IMR-90 (cell line): ENCODE data around the gene TUBA3C. TPM values are rescaled to one million over a fixed set of nuclear protein-coding genes. Genes with fewer than 3 reads are reported as not detected.

Experiments
- ATAC-seq: fragments of 200-7000 bp; cut with Tn5 transposase; 2 replicates; pipeline ENCODE4 v1.9.1; 2020; ENCODE audit warnings: low read depth, mild to moderate bottlenecking, moderate library complexity
- BruUV-seq: library from RNA; stranded (reverse); fragments of 400-500 nt; replicated peaks from 2 replicates; lab custom pipeline; 2021; lab: Mats Ljungman, UMichigan
- CTCF ChIA-PET: fragments of 300-600 bp; formaldehyde crosslinking; extraction: SDS; loops from one replicate; lab custom pipeline; 2021; ENCODE audit warnings: antibody characterized with exemption; lab: Yijun Ruan, JAX
- POLR2A ChIA-PET: fragments of 300-600 bp; sonication (Branson Sonifier 250); formaldehyde crosslinking; loops from one replicate; lab custom pipeline; 2022; ENCODE audit warnings: antibody characterized with exemption; ENCODE audit not compliant: unreplicated experiment; lab: Charles Lee
- DNase-seq: peaks from one replicate; pipeline ENCODE4 v3.0.0; 2013
- H2AFZ ChIP-seq: replicated peaks from 2 replicates; pipeline ENCODE3; 2013; ENCODE audit warnings: low read length, mild to moderate bottlenecking; ENCODE audit not compliant: poor library complexity
- H2AK5ac ChIP-seq: 2 replicates; pipeline ENCODE4 v1.6.1; 2013; ENCODE audit warnings: low read depth, low read length, inconsistent platforms
- H2AK9ac ChIP-seq: replicated peaks from 2 replicates; pipeline ENCODE3; 2013; ENCODE audit warnings: mild to moderate bottlenecking, low read depth, low read length, moderate library complexity; ENCODE audit not compliant: poor library complexity
- H2BK120ac ChIP-seq: 2 replicates; pipeline ENCODE4 v1.6.1; 2013; ENCODE audit warnings: low read depth, low read length, inconsistent platforms
- H2BK15ac ChIP-seq: 3 replicates; pipeline ENCODE4 v1.6.1; 2013; ENCODE audit warnings: low read depth, low read length, inconsistent platforms
- H2BK20ac ChIP-seq: 2 replicates; pipeline ENCODE4 v1.6.1; 2013; ENCODE audit warnings: low read depth, mild to moderate bottlenecking, inconsistent platforms, low read length, moderate library complexity
- H2BK5ac ChIP-seq: 2 replicates; pipeline ENCODE4 v1.6.1; 2013; ENCODE audit warnings: mild to moderate bottlenecking, low read depth, low read length, inconsistent platforms; ENCODE audit not compliant: poor library complexity, severe bottlenecking
- H3K14ac ChIP-seq: replicated peaks from 2 replicates; pipeline ENCODE4 v1.6.1; 2013; ENCODE audit warnings: low read depth, low read length, inconsistent platforms
- H3K18ac ChIP-seq: 2 replicates; pipeline ENCODE4 v1.6.1; 2013; ENCODE audit warnings: low read depth, low read length, control low read depth
- H3K23ac ChIP-seq: 2 replicates; pipeline ENCODE4 v1.6.1; 2013; ENCODE audit warnings: low read depth, low read length, inconsistent platforms
- H3K27ac ChIP-seq: 2 replicates; pipeline ENCODE4 v1.5.1; 2013; ENCODE audit warnings: mild to moderate bottlenecking, control low read depth, low read length; ENCODE audit not compliant: insufficient read depth
- H3K27me3 ChIP-seq: 2 replicates; pipeline ENCODE4 v1.6.1; 2013; ENCODE audit warnings: low read length; ENCODE audit not compliant: control insufficient read depth, insufficient read depth
- H3K36me3 ChIP-seq: 2 replicates; pipeline ENCODE4 v1.6.1; 2013; ENCODE audit warnings: low read length, mixed read lengths; ENCODE audit not compliant: control insufficient read depth, insufficient read depth
- H3K4ac ChIP-seq: 2 replicates; pipeline ENCODE4 v1.6.1; 2013; ENCODE audit warnings: low read depth, low read length, inconsistent platforms
- H3K4me1 ChIP-seq: 2 replicates; pipeline ENCODE4 v1.6.1; 2013; ENCODE audit warnings: low read length, mixed read lengths; ENCODE audit not compliant: control insufficient read depth, insufficient read depth
- H3K4me2 ChIP-seq: 2 replicates; pipeline ENCODE4 v1.6.1; 2013; ENCODE audit warnings: low read depth, mild to moderate bottlenecking, control low read depth, low read length, moderate library complexity
- H3K4me3 ChIP-seq: 2 replicates; pipeline ENCODE4 v1.5.1; 2013; ENCODE audit warnings: low read depth, mild to moderate bottlenecking, control low read depth, low read length, moderate library complexity; ENCODE audit not compliant: insufficient read depth
- H3K56ac ChIP-seq: 2 replicates; pipeline ENCODE4 v1.6.1; 2013; ENCODE audit warnings: low read length, inconsistent platforms; ENCODE audit not compliant: insufficient read depth; ENCODE audit errors: extremely low read depth
- H3K79me1 ChIP-seq, 2 experiments: 2 replicates each; pipeline ENCODE4 v1.6.1; 2013; ENCODE audit warnings: low read length in 2 of 2, inconsistent platforms in 1 of 2, low read depth in 1 of 2
- H3K9ac ChIP-seq: 2 replicates; pipeline ENCODE4 v1.6.1; 2013; ENCODE audit warnings: low read depth, low read length, control low read depth
- H3K9me1 ChIP-seq: 2 replicates; pipeline ENCODE4 v1.6.1; 2013; ENCODE audit warnings: low read length, inconsistent platforms; ENCODE audit not compliant: insufficient read depth
- H3K9me3 ChIP-seq: 2 replicates; pipeline ENCODE4 v1.6.1; 2013; ENCODE audit warnings: low read length; ENCODE audit not compliant: control insufficient read depth, insufficient read depth
- H4K20me1 ChIP-seq: 2 replicates; pipeline ENCODE4 v1.6.1; 2013; ENCODE audit warnings: low read length, inconsistent platforms; ENCODE audit not compliant: insufficient read depth
- H4K5ac ChIP-seq: 2 replicates; pipeline ENCODE4 v1.6.1; 2013; ENCODE audit warnings: mild to moderate bottlenecking, low read depth, low read length, control low read depth
- H4K8ac ChIP-seq, 2 experiments: 2 replicates each; pipeline ENCODE4 v1.6.1; 2013; ENCODE audit warnings: low read depth in 2 of 2, low read length in 2 of 2, control low read depth in 1 of 2, inconsistent platforms in 1 of 2
- H4K91ac ChIP-seq: 2 replicates; pipeline ENCODE4 v1.6.1; 2013; ENCODE audit warnings: low read depth, low read length, inconsistent platforms; ENCODE audit not compliant: insufficient read depth
- CEBPB ChIP-seq: IDR thresholded peaks from 2 replicates; pipeline ENCODE4 v1.6.1; 2012; ENCODE audit warnings: low read depth, low read length, improper control_type of control experiment
- CHD1 ChIP-seq: IDR thresholded peaks from 2 replicates; pipeline ENCODE4 v1.6.1; 2012; ENCODE audit warnings: low read depth, low read length, improper control_type of control experiment
- FOS ChIP-seq: fragments of 150-350 bp; IDR thresholded peaks from 2 replicates; pipeline ENCODE4 v1.6.1; 2016; ENCODE audit warnings: low read depth, low read length
- RAD21 ChIP-seq: IDR thresholded peaks from 2 replicates; pipeline ENCODE4 v1.6.1; 2012; ENCODE audit warnings: low read length, improper control_type of control experiment
- RFX5 ChIP-seq: IDR thresholded peaks from 2 replicates; pipeline ENCODE4 v1.8.0; 2012; ENCODE audit warnings: low read depth, mild to moderate bottlenecking, low read length, moderate library complexity
- WGBS, 2 experiments: methylation state at CpG; one replicate each; pipeline versions ENCODE4 v1.1.5 to v1.1.7; 2013; ENCODE audit warnings: missing lambda C conversion rate in 2 of 2; ENCODE audit not compliant: insufficient read length in 1 of 2; ENCODE audit errors: extremely low coverage in 2 of 2; 5-methylcytosine and 5-hydroxymethylcytosine counted together
- dilution Hi-C: fragments of 300-500 bp; cut with HindIII; formaldehyde crosslinking; loops from one replicate; pipeline ENCODE4 v1.14.3; 2018; ENCODE audit warnings: low sequenced_read_pairs; ENCODE audit not compliant: unreplicated experiment
- in situ Hi-C: fragments of 300-500 bp; cut with MboI; formaldehyde crosslinking; loops from 3 replicates; pipeline ENCODE4 v1.14.3; 2019; ENCODE audit warnings: low sequenced_read_pairs, inconsistent platforms, mixed read lengths
- intact Hi-C: fragments of 100-400 bp; cut with micrococcal nuclease; formaldehyde crosslinking; loops from 2 replicates; pipeline ENCODE4 v1.10.0; 2022
- polyA plus RNA-seq, 3 experiments: library from polyadenylated mRNA; depleted of rRNA; stranded (reverse); fragments of >200 nt; gene quantifications; 2 replicates each; pipeline ENCODE4 v1.2.3, GENCODE V29; 2012; ENCODE audit warnings: low replicate concordance in 1 of 3
- total RNA-seq: library from RNA; depleted of rRNA; stranded (reverse); fragments of >200 nt; gene quantifications from 2 replicates; pipeline ENCODE4 v1.2.3, GENCODE V29; 2012
- TF ChIP-seq, protein P1 (sequence below): conservative IDR thresholded peaks from 2 replicates; pipeline ENCODE4 v1.5.1; 2012; ENCODE audit warnings: mild to moderate bottlenecking, low read depth, low read length, improper control_type of control experiment

TUBA3C gene
- total and polyA plus RNA-seq, 2 of the 4 experiments (the other 2 are of a cell fraction) = not detected

DNA sequence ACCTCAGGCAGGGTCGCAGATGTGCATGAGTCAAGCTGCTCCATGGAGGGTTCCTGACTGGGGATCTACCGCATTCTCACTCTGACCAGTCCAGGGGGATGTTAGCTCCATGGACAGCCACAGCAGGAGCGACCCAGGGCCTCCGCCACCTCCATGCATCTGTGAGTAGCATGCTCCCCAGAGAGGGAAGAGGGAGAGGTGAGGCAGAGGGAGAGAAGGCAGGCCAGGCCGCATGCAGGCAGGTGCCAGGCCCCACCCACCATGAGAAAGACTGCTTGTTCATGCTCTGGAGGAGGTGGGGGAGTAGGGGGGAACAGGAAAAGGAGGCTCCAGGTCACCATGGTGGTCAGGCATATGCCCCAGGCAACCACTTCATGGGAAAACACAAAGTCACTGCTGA, 20.3 kb downstream of the TUBA3C start:
- H2BK15ac ChIP-seq = no peak overlapping the region
- H4K8ac ChIP-seq = no peak overlapping the region
- no peak overlapping the region for H4K91ac ChIP-seq
- DNase-seq (no peak), ATAC-seq (no peak)
- H3K4me3 ChIP-seq = no peak overlapping the region
- ChIA-PET POLR2A (no interaction called here), CTCF (no interaction called here)
- H3K9me1 ChIP-seq = no peaks in the 10 kb centered on the region
- H3K18ac ChIP-seq = no peak overlapping the region
- no peak overlapping the region for H3K27ac ChIP-seq
- TF ChIP-seq CEBPB (no peak), RAD21 (no peak), CHD1 (no peak), FOS (no peak), RFX5 (no peak)
- TF ChIP-seq, protein P1, sequence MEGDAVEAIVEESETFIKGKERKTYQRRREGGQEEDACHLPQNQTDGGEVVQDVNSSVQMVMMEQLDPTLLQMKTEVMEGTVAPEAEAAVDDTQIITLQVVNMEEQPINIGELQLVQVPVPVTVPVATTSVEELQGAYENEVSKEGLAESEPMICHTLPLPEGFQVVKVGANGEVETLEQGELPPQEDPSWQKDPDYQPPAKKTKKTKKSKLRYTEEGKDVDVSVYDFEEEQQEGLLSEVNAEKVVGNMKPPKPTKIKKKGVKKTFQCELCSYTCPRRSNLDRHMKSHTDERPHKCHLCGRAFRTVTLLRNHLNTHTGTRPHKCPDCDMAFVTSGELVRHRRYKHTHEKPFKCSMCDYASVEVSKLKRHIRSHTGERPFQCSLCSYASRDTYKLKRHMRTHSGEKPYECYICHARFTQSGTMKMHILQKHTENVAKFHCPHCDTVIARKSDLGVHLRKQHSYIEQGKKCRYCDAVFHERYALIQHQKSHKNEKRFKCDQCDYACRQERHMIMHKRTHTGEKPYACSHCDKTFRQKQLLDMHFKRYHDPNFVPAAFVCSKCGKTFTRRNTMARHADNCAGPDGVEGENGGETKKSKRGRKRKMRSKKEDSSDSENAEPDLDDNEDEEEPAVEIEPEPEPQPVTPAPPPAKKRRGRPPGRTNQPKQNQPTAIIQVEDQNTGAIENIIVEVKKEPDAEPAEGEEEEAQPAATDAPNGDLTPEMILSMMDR = no peak
- in situ Hi-C loops = no loop called here
- no peak overlapping the region for H2BK120ac ChIP-seq
- H4K20me1 ChIP-seq = no peaks in the 10 kb centered on the region
- H3K14ac ChIP-seq = no peak overlapping the region
- no peak overlapping the region for H2AFZ ChIP-seq
- H3K79me1 ChIP-seq = no peaks in the 10 kb centered on the region
- H3K9ac ChIP-seq = no peak overlapping the region
- no peaks in the 10 kb centered on the region for H3K27me3 ChIP-seq
- BruUV-seq = no TSS peak
- peaks cover 53% of the 10 kb centered on the region for H3K9me3 ChIP-seq
- H3K4ac ChIP-seq = no peak overlapping the region
- H2BK20ac ChIP-seq = no peak overlapping the region
- no peak overlapping the region for H2AK9ac ChIP-seq
- no peak overlapping the region for H3K56ac ChIP-seq
- 49% methylated on average over 2 of the region's 5 CpGs; no CpG with 5 or more reads in 1 of the 2 experiments for WGBS, 2 experiments
- intact Hi-C loops = no loop called here
- no peak overlapping the region for H3K4me2 ChIP-seq
- no peak overlapping the region for H2BK5ac ChIP-seq
- H3K36me3 ChIP-seq = no peaks in the 10 kb centered on the region
- H4K5ac ChIP-seq = no peak overlapping the region
- no peak overlapping the region for H2AK5ac ChIP-seq
- H3K4me1 ChIP-seq = no peaks in the 10 kb centered on the region
- H3K23ac ChIP-seq = no peak overlapping the region
- dilution Hi-C loops = no loop called here
